Tibial artery (tissue), 4 donors: ENCODE results near the gene OR52E6.
A peak's percentile ranks its signal among the peaks of the same experiment; 100 is the strongest.

Experiments
- DNase-seq, 2 donors: peaks; one replicate each; pipeline ENCODE4 v3.0.0-alpha.2; 2019
- H3K27ac ChIP-seq, 2 donors: fragments of 200-600 bp; sonication (generic) in 1 of 2; 1 replicate in 1 of 2; 2 replicates in 1 of 2; pipeline ENCODE4 v1.5.1; 2018 to 2019; ENCODE audit warnings: mild to moderate bottlenecking in 1 of 2
- H3K27me3 ChIP-seq, 2 donors: fragments of 200-600 bp; sonication (generic) in 1 of 2; one replicate each; pipeline versions ENCODE4 v1.5.1 to v1.6.0; 2016 to 2019
- H3K36me3 ChIP-seq, 3 donors: fragments of 200-600 bp; sonication (generic) in 2 of 3; one replicate each; pipeline ENCODE4 v1.5.1; 2016 to 2019; ENCODE audit warnings: mild to moderate bottlenecking in 2 of 3
- H3K4me1 ChIP-seq, 4 donors: fragments of 200-600 bp; sonication (generic) in 2 of 4; 1 replicate in 3 of 4; 2 replicates in 1 of 4; pipeline ENCODE4 v1.5.1; 2016 to 2019
- H3K4me3 ChIP-seq, 2 donors: fragments of 200-600 bp; sonication (generic) in 1 of 2; 1 replicate in 1 of 2; 2 replicates in 1 of 2; pipeline ENCODE4 v1.5.1; 2018 to 2019; ENCODE audit warnings: mild to moderate bottlenecking in 2 of 2
- H3K9me3 ChIP-seq, 3 donors: fragments of 200-600 bp; sonication (generic) in 1 of 3; one replicate each; pipeline ENCODE4 v1.5.1; 2016 to 2019
- CTCF ChIP-seq, 2 experiments: fragments of 200-600 bp in 1 of 2; fragments of 450-650 bp in 1 of 2; IDR thresholded peaks; one replicate each; pipeline ENCODE4 v1.5.1; 2017 to 2019; ENCODE audit warnings: antibody characterized with exemption in 2 of 2, mild to moderate bottlenecking in 1 of 2, moderate library complexity in 1 of 2
- intact Hi-C: fragments of 100-400 bp; cut with DNase I; formaldehyde crosslinking; loops from one replicate; pipeline ENCODE4 v1.15.0; 2023; ENCODE audit warnings: low total_unique reads

OR52E6 gene

GRCh38 chr11:5841797-5842196, at the start of gene OR52E6:
Gene OR52E6 (minus strand): TSS chr11:5841897. CDS start chr11:5841897, 0 bp downstream.
- Histone ChIP-seq H3K4me3 (no peak within 1 kb of the TSS), H3K27ac (no peak within 1 kb of the TSS), H3K36me3 (no peaks in the 10 kb centered on the region), H3K4me1 (no peaks in the 10 kb centered on the region), H3K27me3 (no peaks in the 10 kb centered on the region), H3K9me3 (no peaks in the 10 kb centered on the region)
- DNase-seq, result no peak
- TF ChIP-seq CTCF (IDR thresholded peaks at IDR 0.05), result no peak
- intact Hi-C loops, result no loop called here

- no peaks in the 10 kb centered on the region for H3K4me1 ChIP-seq
- no peaks in the 10 kb centered on the region for H3K36me3 ChIP-seq
- TF ChIP-seq CTCF (IDR thresholded peaks at IDR 0.05), result peak in 1 of 2 experiments; percentile 35
- intact Hi-C loops, result no loop called here
- no peak overlapping the region for H3K27ac ChIP-seq
- H3K4me3 ChIP-seq, result no peak overlapping the region
- no peaks in the 10 kb centered on the region for H3K27me3 ChIP-seq
- H3K9me3 ChIP-seq, result no peaks in the 10 kb centered on the region
- DNase-seq, result no peak
Measured at GRCh38 chr11:5891216-5891800, 49.6 kb upstream of the OR52E6 start.

GRCh38 chr11:5887661-5888060, 46.0 kb upstream of the OR52E6 start:
- no peaks in the 10 kb centered on the region for H3K36me3 ChIP-seq
- H3K9me3 ChIP-seq, result no peaks in the 10 kb centered on the region
- no peak for DNase-seq
- H3K27me3 ChIP-seq, result no peaks in the 10 kb centered on the region
- H3K4me1 ChIP-seq, result no peaks in the 10 kb centered on the region
- intact Hi-C loops, result no loop called here
- no peak overlapping the region for H3K27ac ChIP-seq
- H3K4me3 ChIP-seq, result no peak overlapping the region
- TF ChIP-seq CTCF (IDR thresholded peaks at IDR 0.05), result no peak

- Histone ChIP-seq H3K36me3 (no peaks in the 10 kb centered on the region), H3K27me3 (no peaks in the 10 kb centered on the region), H3K27ac (no peak overlapping the region), H3K4me1 (no peaks in the 10 kb centered on the region), H3K4me3 (no peak overlapping the region), H3K9me3 (no peaks in the 10 kb centered on the region)
- TF ChIP-seq CTCF (IDR thresholded peaks at IDR 0.05), result no peak
- intact Hi-C loops, result no loop called here
- no peak for DNase-seq
Measured at GRCh38 chr11:5887172-5887571, 45.5 kb upstream of the OR52E6 start.

GRCh38 chr11:5881756-5882155, 40.1 kb upstream of the OR52E6 start:
- Histone ChIP-seq H3K27ac (no peak overlapping the region), H3K9me3 (no peaks in the 10 kb centered on the region), H3K4me1 (no peaks in the 10 kb centered on the region), H3K36me3 (no peaks in the 10 kb centered on the region), H3K4me3 (no peak overlapping the region), H3K27me3 (no peaks in the 10 kb centered on the region)
- TF ChIP-seq CTCF (IDR thresholded peaks at IDR 0.05), result no peak
- DNase-seq, result no peak
- intact Hi-C loops, result no loop called here

GRCh38 chr11:5880329-5880728, 38.6 kb upstream of the OR52E6 start, which contains the start of gene OR52E4:
Gene OR52E4 (plus strand): TSS chr11:5880629. CDS start chr11:5884293, 3,664 bp downstream.
- DNase-seq, result no peak
- Histone ChIP-seq H3K9me3 (no peaks in the 10 kb centered on the region), H3K4me1 (no peaks in the 10 kb centered on the region), H3K36me3 (no peaks in the 10 kb centered on the region), H3K4me3 (no peak within 1 kb of the TSS), H3K27me3 (no peaks in the 10 kb centered on the region), H3K27ac (no peak within 1 kb of the TSS)
- no peak for TF ChIP-seq CTCF (IDR thresholded peaks at IDR 0.05)
- intact Hi-C loops, result no loop called here
